PC-3 (cell line): ENCODE results near the gene EIF3F. TPM values are rescaled to one million over a fixed set of nuclear protein-coding genes. Genes with fewer than 3 reads are reported as not detected.

Source experiments
- ATAC-seq: fragments of 200-7000 bp; cut with Tn5 transposase; 2 replicates; pipeline ENCODE4 v1.9.1; 2020; ENCODE audit warnings: mild to moderate bottlenecking, moderate library complexity
- BruUV-seq: library from RNA; stranded (reverse); fragments of 400-500 nt; replicated peaks from 2 replicates; lab custom pipeline; 2021; lab: Mats Ljungman, UMichigan
- CTCF ChIA-PET: fragments of 300-600 bp; sonication (Branson Sonifier 250); formaldehyde crosslinking; loops from one replicate; lab custom pipeline; 2022; ENCODE audit warnings: antibody characterized with exemption; lab: Charles Lee
- POLR2A ChIA-PET: fragments of 300-600 bp; sonication (Branson Sonifier 250); formaldehyde crosslinking; loops from one replicate; lab custom pipeline; 2022; ENCODE audit warnings: antibody characterized with exemption; ENCODE audit not compliant: unreplicated experiment; lab: Charles Lee
- DNase-seq: peaks from one replicate; pipeline ENCODE4 v3.0.0-alpha.2; 2015
- H2AFZ ChIP-seq: fragments of 300-600 bp; sonication (generic); 2 replicates; pipeline ENCODE4 v1.6.0; 2016; ENCODE audit warnings: antibody characterized with exemption, low read length
- H3F3A ChIP-seq: fragments of 300-600 bp; sonication (generic); one replicate; pipeline ENCODE4 v1.6.0; 2017; ENCODE audit warnings: antibody characterized with exemption, low read length, control low read depth, mild to moderate bottlenecking; ENCODE audit not compliant: unreplicated experiment
- H3K27ac ChIP-seq: fragments of 300-600 bp; sonication (generic); 2 replicates; pipeline ENCODE4 v1.5.1; 2016; ENCODE audit warnings: mild to moderate bottlenecking, low read length
- H3K27me3 ChIP-seq: fragments of 300-600 bp; sonication (generic); 2 replicates; pipeline ENCODE4 v1.6.1; 2016; ENCODE audit warnings: low read length, mixed read lengths
- H3K36me3 ChIP-seq: fragments of 300-600 bp; sonication (generic); 2 replicates; pipeline ENCODE4 v1.6.1; 2016; ENCODE audit warnings: low read depth, mixed run types, low read length, mixed read lengths
- H3K4me1 ChIP-seq: fragments of 300-600 bp; sonication (generic); 2 replicates; pipeline ENCODE4 v1.5.1; 2016; ENCODE audit warnings: low read length; ENCODE audit not compliant: insufficient read depth
- H3K4me2 ChIP-seq: fragments of 300-600 bp; sonication (generic); 2 replicates; pipeline ENCODE4 v1.6.0; 2016; ENCODE audit warnings: low read length
- H3K4me3 ChIP-seq: fragments of 300-600 bp; sonication (generic); 2 replicates; pipeline ENCODE4 v1.5.1; 2016; ENCODE audit warnings: mild to moderate bottlenecking, low read length, mixed read lengths
- H3K79me2 ChIP-seq: fragments of 300-600 bp; sonication (generic); 2 replicates; pipeline ENCODE4 v1.6.1; 2017; ENCODE audit warnings: low read length, mixed read lengths
- H3K9ac ChIP-seq: fragments of 300-600 bp; sonication (generic); 2 replicates; pipeline ENCODE4 v1.6.0; 2016; ENCODE audit warnings: mild to moderate bottlenecking, low read length
- H3K9me2 ChIP-seq: fragments of 300-600 bp; sonication (generic); replicated peaks from 2 replicates; pipeline ENCODE4 v1.6.1; 2016; ENCODE audit warnings: mixed run types, low read length, mixed read lengths
- H3K9me3 ChIP-seq: fragments of 300-600 bp; sonication (generic); 2 replicates; pipeline ENCODE4 v1.6.1; 2016; ENCODE audit warnings: low read length, mixed read lengths
- H4K20me1 ChIP-seq: fragments of 300-600 bp; sonication (generic); 2 replicates; pipeline ENCODE4 v1.6.1; 2016; ENCODE audit warnings: low read length, mixed read lengths
- EZH2 ChIP-seq: fragments of 300-600 bp; sonication (generic); IDR thresholded peaks from one replicate; pipeline ENCODE4 v1.6.1; 2017; ENCODE audit warnings: antibody characterized with exemption, mild to moderate bottlenecking, low read length; ENCODE audit not compliant: unreplicated experiment
- EZH2phosphoT487 ChIP-seq: fragments of 300-600 bp; sonication (generic); IDR thresholded peaks from 2 replicates; pipeline ENCODE4 v1.6.1; 2018; ENCODE audit warnings: mild to moderate bottlenecking, antibody characterized with exemption, low read length, borderline replicate concordance
- intact Hi-C: fragments of 100-400 bp; cut with micrococcal nuclease; formaldehyde crosslinking; loops from 2 replicates; pipeline ENCODE4 v1.9.0; 2023
- total RNA-seq: library from RNA; depleted of rRNA; stranded (reverse); fragments of >200 nt; gene quantifications from 2 replicates; pipeline ENCODE4 v1.2.3, GENCODE V29; 2014
- TF ChIP-seq, protein P1 (sequence below): fragments of 300-600 bp; sonication (generic); conservative IDR thresholded peaks from 2 replicates; pipeline ENCODE4 v1.5.1; 2017; ENCODE audit warnings: antibody characterized with exemption, low read depth, mild to moderate bottlenecking, low read length

Gene EIF3F
- total RNA-seq, 1 experiment from 2014 or later: 227 TPM

DNA sequence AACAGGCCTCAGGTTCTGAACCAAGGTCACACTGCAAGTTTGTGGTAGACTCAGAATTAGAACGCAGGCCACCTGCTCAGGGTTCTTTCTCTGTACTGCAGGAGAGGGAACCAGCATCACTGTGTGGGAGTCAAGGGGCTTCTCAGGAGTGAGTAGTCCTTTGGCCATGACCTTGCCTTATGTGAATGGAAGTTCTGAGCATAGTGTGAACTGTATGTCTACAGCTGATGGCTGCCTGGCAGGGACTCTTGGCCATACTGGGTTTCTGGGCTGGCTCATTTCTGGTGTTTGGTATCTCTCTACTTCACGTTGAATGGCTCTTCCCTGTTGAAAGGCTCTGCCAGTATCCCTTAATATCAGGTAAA lies 53.8 kb downstream of the EIF3F start:
- Histone ChIP-seq H3K9me2 (no peaks in the 10 kb centered on the region), H3K27me3 (peaks cover 32% of the 10 kb centered on the region), H3K9ac (no peak overlapping the region), H3F3A (no peaks in the 10 kb centered on the region), H4K20me1 (no peaks in the 10 kb centered on the region), H2AFZ (no peak overlapping the region), H3K9me3 (no peaks in the 10 kb centered on the region), H3K27ac (no peak overlapping the region), H3K4me1 (no peaks in the 10 kb centered on the region), H3K79me2 (no peaks in the 10 kb centered on the region), H3K4me3 (no peak overlapping the region), H3K36me3 (no peaks in the 10 kb centered on the region), H3K4me2 (no peak overlapping the region)
- BruUV-seq: no TSS peak
- ATAC-seq: no peak
- POLR2A ChIA-PET: no interaction called here
- no peak for DNase-seq
- intact Hi-C loops: no loop called here
- CTCF ChIA-PET: no interaction called here
- no peak for TF ChIP-seq EZH2
- TF ChIP-seq, protein P1, sequence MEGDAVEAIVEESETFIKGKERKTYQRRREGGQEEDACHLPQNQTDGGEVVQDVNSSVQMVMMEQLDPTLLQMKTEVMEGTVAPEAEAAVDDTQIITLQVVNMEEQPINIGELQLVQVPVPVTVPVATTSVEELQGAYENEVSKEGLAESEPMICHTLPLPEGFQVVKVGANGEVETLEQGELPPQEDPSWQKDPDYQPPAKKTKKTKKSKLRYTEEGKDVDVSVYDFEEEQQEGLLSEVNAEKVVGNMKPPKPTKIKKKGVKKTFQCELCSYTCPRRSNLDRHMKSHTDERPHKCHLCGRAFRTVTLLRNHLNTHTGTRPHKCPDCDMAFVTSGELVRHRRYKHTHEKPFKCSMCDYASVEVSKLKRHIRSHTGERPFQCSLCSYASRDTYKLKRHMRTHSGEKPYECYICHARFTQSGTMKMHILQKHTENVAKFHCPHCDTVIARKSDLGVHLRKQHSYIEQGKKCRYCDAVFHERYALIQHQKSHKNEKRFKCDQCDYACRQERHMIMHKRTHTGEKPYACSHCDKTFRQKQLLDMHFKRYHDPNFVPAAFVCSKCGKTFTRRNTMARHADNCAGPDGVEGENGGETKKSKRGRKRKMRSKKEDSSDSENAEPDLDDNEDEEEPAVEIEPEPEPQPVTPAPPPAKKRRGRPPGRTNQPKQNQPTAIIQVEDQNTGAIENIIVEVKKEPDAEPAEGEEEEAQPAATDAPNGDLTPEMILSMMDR: no peak
- no peak for TF ChIP-seq EZH2phosphoT487

DNA sequence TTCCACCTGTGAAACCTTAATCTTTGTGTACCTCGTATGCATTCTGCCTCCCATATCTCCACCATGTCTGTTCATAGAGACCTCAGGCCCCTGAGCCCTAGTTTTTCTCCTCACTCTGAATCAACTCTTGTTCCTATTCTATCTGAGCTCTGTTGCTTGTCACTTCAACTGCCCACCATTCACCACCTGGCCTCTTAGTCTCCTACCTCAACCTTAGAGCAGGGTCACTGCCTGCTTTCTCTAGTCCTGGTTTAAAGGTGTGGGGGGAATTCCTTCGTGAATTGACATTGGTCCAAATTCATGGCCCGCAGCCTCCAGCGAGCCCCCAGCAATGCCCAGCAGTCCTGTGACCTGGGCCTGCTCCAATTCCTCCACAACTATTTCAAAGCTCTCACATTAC lies 54.4 kb downstream of the EIF3F start:
- ATAC-seq: no peak
- POLR2A ChIA-PET: no interaction called here
- BruUV-seq: no TSS peak

DNA sequence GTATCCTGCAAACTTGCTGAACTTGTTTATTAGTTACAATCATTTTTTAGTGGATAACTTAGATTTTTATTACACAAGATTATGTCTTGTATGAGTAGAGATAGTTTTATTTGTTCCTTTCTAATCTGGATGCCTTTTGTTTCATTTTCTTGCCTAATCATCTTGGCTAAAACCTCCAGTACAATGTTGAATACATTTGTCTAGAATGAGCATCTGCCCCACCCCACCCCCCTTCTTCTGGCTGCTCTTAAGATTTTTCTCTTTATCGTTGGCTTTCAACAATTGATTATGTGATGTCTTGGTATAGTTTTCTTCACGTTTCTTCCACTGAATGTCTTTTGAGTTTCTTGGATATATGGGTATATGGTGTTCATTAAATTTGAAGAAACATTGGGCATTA lies 56.6 kb downstream of the EIF3F start:
- no peaks in the 10 kb centered on the region for H3F3A ChIP-seq
- H3K4me3 ChIP-seq: no peak overlapping the region
- H3K27me3 ChIP-seq: peaks cover 37% of the 10 kb centered on the region
- no peaks in the 10 kb centered on the region for H3K9me3 ChIP-seq
- H2AFZ ChIP-seq: no peak overlapping the region
- H4K20me1 ChIP-seq: no peaks in the 10 kb centered on the region
- no TSS peak for BruUV-seq
- H3K36me3 ChIP-seq: no peaks in the 10 kb centered on the region
- no peaks in the 10 kb centered on the region for H3K9me2 ChIP-seq
- intact Hi-C loops: no loop called here
- ATAC-seq (no peak), DNase-seq (no peak)
- no peaks in the 10 kb centered on the region for H3K79me2 ChIP-seq
- CTCF ChIA-PET: no interaction called here
- TF ChIP-seq EZH2 (no peak), EZH2phosphoT487 (no peak)
- TF ChIP-seq, protein P1: no peak
- H3K27ac ChIP-seq: no peak overlapping the region
- H3K9ac ChIP-seq: no peak overlapping the region
- H3K4me1 ChIP-seq: no peaks in the 10 kb centered on the region
- H3K4me2 ChIP-seq: no peak overlapping the region
- POLR2A ChIA-PET: no interaction called here

More for the DNA sequence above, 54.4 kb downstream of the EIF3F start:
- H3K27me3 ChIP-seq: peaks cover 39% of the 10 kb centered on the region
- intact Hi-C loops: no loop called here
- no peak overlapping the region for H3K9ac ChIP-seq
- H3K79me2 ChIP-seq: no peaks in the 10 kb centered on the region
- no peak overlapping the region for H2AFZ ChIP-seq
- H3K4me3 ChIP-seq: no peak overlapping the region
- DNase-seq: no peak
- no peak overlapping the region for H3K4me2 ChIP-seq
- no peaks in the 10 kb centered on the region for H3K4me1 ChIP-seq
- no peaks in the 10 kb centered on the region for H3K9me3 ChIP-seq
- H3K9me2 ChIP-seq: no peaks in the 10 kb centered on the region
- no peaks in the 10 kb centered on the region for H4K20me1 ChIP-seq
- TF ChIP-seq EZH2: no peak
- TF ChIP-seq, protein P1: no peak
- no peak for TF ChIP-seq EZH2phosphoT487
- CTCF ChIA-PET: no interaction called here
- no peaks in the 10 kb centered on the region for H3K36me3 ChIP-seq
- H3K27ac ChIP-seq: no peak overlapping the region
- no peaks in the 10 kb centered on the region for H3F3A ChIP-seq
